GM12878 (cell line): Measurements from ENCODE around the gene SSH3. TPM values are rescaled to one million over a fixed set of nuclear protein-coding genes. Genes with fewer than 3 reads are reported as not detected.

ENCODE experiments used
- CEBPB ChIP-seq, 2 experiments: fragments of 150-350 bp in 1 of 2; IDR thresholded peaks; 2 replicates each; pipeline ENCODE4 v1.6.1; 2012 to 2014; ENCODE audit warnings: low read depth in 2 of 2, low read length in 2 of 2, borderline replicate concordance in 1 of 2, inconsistent platforms in 1 of 2
- CHD2 ChIP-seq: IDR thresholded peaks from 2 replicates; pipeline ENCODE4 v1.6.1; 2011; ENCODE audit warnings: low read depth, low read length, improper control_type of control experiment, borderline replicate concordance
- CHD4 ChIP-seq: fragments of 200-600 bp; sonication (generic); IDR thresholded peaks from 2 replicates; pipeline ENCODE4 v1.6.1; 2016; ENCODE audit warnings: mild to moderate bottlenecking
- CUX1 ChIP-seq: IDR thresholded peaks from 2 replicates; pipeline ENCODE4 v1.6.1; 2012; ENCODE audit warnings: improper control_type of control experiment, low read depth, low read length; ENCODE audit not compliant: insufficient replicate concordance
- DPF2 ChIP-seq: fragments of 450-650 bp; IDR thresholded peaks from 2 replicates; pipeline ENCODE4 v1.6.1; 2017; ENCODE audit warnings: mild to moderate bottlenecking
- HCFC1 ChIP-seq: fragments of 150-350 bp; IDR thresholded peaks from 2 replicates; pipeline ENCODE4 v1.6.1; 2014; ENCODE audit warnings: low read length
- HDGF ChIP-seq: fragments of 450-650 bp; IDR thresholded peaks from 2 replicates; pipeline ENCODE4 v1.6.1; 2016; ENCODE audit warnings: antibody characterized with exemption
- MXI1 ChIP-seq: fragments of 150-350 bp; IDR thresholded peaks from 2 replicates; pipeline ENCODE4 v1.6.1; 2011; ENCODE audit warnings: low read depth, mild to moderate bottlenecking, inconsistent platforms, low read length, improper control_type of control experiment
- NFYB ChIP-seq: IDR thresholded peaks from 2 replicates; pipeline ENCODE4 v1.6.1; 2011; ENCODE audit warnings: low read depth, mild to moderate bottlenecking, low read length, improper control_type of control experiment, moderate library complexity; ENCODE audit not compliant: insufficient read depth
- PML ChIP-seq: IDR thresholded peaks from 2 replicates; pipeline ENCODE4 v1.6.1; 2012; ENCODE audit warnings: low read length, inconsistent platforms
- RUNX3 ChIP-seq: IDR thresholded peaks from 2 replicates; pipeline ENCODE4 v1.6.1; 2012; ENCODE audit warnings: low read length, inconsistent platforms
- TCF3 ChIP-seq: IDR thresholded peaks from 2 replicates; pipeline ENCODE4 v1.6.1; 2012; ENCODE audit warnings: low read depth, mild to moderate bottlenecking, low read length, borderline replicate concordance; ENCODE audit not compliant: insufficient read depth
- ZNF24 ChIP-seq: fragments of 450-650 bp; IDR thresholded peaks from 2 replicates; pipeline ENCODE4 v1.6.1; 2017; ENCODE audit warnings: antibody characterized with exemption, mild to moderate bottlenecking
- ZNF274 ChIP-seq: IDR thresholded peaks from one replicate; pipeline ENCODE4 v1.8.0; 2011; ENCODE audit not compliant: insufficient read length, insufficient read depth
- polyA plus RNA-seq, 11 experiments: library from polyadenylated mRNA; depleted of rRNA in 4 of 11; unstranded in 6 of 11; stranded (reverse) in 5 of 11; fragments of >200 nt; fragmentation: Nextera tagmentation in 4 of 11; fragmentation: Illumina TruSeq in 1 of 11; extraction: Ambion mirVana in 4 of 11; extraction: Trizol in 1 of 11; gene quantifications; 1 replicate in 1 of 11; 2 replicates in 10 of 11; pipeline versions ENCODE4 v1.2.1 to v1.2.3, GENCODE V29; 2011 to 2016; ENCODE audit warnings: inconsistent platforms in 2 of 11, missing spikeins in 2 of 11, low read depth in 1 of 11
- total RNA-seq, 4 experiments: library from RNA; depleted of rRNA in 3 of 4; stranded (reverse); fragments of >200 nt in 3 of 4; fragmentation: Illumina TruSeq in 1 of 4; extraction: Trizol in 1 of 4; gene quantifications; 2 replicates each; pipeline versions ENCODE4 v1.2.1 to v1.2.3, GENCODE V29; 2013 to 2021
- TF ChIP-seq, protein P1 (sequence below): IDR thresholded peaks from 2 replicates; pipeline ENCODE4 v1.6.1; 2012; ENCODE audit warnings: low read depth, low read length, improper control_type of control experiment
- TF ChIP-seq, protein P2 (sequence below): fragments of 450-650 bp; IDR thresholded peaks from 2 replicates; pipeline ENCODE4 v1.6.1; 2016; ENCODE audit warnings: mild to moderate bottlenecking, moderate library complexity, borderline replicate concordance

Gene SSH3
- total and polyA plus RNA-seq, 10 of the 15 experiments (the other 5 are each of a cell fraction or from before 2014, with no cell fraction given): 0.05 to 0.83 (median 0.28) TPM; not detected in 3

DNA sequence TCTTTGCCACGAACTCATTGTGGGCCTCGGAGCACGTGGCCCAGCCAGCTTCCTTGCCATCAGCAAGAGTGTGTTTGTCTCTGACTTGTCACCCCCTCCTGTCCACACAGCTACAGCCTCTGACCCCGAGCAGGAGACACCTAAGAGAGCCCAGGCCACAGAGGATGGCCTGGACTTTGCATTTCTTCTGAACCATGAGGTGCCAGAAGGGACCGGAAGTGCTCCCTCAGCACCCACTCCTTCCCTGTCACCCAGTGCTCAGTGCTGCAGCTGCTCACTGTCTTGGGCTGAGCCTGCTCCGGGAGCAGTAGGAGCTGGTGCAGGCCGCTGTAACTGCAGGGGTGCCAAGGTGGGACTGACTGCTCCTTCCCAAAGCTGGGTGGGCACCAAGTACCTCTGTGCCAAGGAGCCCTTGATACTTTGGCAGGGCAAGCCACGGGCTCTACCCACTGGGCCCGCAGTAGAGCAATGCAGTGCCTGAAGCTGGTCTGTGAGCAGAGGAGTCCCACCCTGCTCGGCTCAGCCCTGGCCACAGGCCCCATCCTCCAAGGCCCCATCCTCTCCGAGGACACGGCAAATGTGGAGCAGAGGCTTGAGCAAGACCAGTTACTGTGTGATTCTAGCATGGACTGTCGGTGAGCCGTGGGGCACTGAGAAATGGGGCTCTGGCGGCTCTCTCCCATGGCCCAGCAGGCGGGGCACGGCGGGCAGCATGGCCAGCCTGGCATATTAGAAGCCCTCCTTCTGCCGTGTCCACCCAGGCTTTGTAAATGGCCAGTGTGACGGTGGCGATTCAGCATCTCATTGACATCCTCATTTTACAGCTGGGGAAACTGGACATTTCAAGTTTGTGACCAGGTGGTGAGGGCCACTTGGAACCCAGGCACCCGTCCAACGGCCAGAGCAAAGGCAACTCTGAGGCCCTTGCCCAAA is 30.7 kb upstream of the SSH3 start (continued):
- TF ChIP-seq TCF3 (no peak), PML (no peak), CHD2 (no peak), HCFC1 (no peak), MXI1 (peak; percentile 29; the same call in 1 of the 2 replicates), HDGF (0 out of 2 replicates have a peak, but pooled peaks have one; percentile 13), CHD4 (no peak), CEBPB (IDR thresholded peaks at IDR 0.05; ENCODE audit: borderline replicate concordance in 1 of 2, low read depth in 2 of 2, low read length in 2 of 2) (no peak), ZNF274 (no peak), NFYB (no peak), CUX1 (no peak), DPF2 (0 out of 2 replicates have a peak, but pooled peaks have one; percentile 13), ZNF24 (no peak), RUNX3 (no peak)
- TF ChIP-seq, protein P1, sequence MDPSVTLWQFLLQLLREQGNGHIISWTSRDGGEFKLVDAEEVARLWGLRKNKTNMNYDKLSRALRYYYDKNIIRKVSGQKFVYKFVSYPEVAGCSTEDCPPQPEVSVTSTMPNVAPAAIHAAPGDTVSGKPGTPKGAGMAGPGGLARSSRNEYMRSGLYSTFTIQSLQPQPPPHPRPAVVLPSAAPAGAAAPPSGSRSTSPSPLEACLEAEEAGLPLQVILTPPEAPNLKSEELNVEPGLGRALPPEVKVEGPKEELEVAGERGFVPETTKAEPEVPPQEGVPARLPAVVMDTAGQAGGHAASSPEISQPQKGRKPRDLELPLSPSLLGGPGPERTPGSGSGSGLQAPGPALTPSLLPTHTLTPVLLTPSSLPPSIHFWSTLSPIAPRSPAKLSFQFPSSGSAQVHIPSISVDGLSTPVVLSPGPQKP: 0 out of 2 replicates have a peak, but pooled peaks have one; percentile 50
- TF ChIP-seq, protein P2, sequence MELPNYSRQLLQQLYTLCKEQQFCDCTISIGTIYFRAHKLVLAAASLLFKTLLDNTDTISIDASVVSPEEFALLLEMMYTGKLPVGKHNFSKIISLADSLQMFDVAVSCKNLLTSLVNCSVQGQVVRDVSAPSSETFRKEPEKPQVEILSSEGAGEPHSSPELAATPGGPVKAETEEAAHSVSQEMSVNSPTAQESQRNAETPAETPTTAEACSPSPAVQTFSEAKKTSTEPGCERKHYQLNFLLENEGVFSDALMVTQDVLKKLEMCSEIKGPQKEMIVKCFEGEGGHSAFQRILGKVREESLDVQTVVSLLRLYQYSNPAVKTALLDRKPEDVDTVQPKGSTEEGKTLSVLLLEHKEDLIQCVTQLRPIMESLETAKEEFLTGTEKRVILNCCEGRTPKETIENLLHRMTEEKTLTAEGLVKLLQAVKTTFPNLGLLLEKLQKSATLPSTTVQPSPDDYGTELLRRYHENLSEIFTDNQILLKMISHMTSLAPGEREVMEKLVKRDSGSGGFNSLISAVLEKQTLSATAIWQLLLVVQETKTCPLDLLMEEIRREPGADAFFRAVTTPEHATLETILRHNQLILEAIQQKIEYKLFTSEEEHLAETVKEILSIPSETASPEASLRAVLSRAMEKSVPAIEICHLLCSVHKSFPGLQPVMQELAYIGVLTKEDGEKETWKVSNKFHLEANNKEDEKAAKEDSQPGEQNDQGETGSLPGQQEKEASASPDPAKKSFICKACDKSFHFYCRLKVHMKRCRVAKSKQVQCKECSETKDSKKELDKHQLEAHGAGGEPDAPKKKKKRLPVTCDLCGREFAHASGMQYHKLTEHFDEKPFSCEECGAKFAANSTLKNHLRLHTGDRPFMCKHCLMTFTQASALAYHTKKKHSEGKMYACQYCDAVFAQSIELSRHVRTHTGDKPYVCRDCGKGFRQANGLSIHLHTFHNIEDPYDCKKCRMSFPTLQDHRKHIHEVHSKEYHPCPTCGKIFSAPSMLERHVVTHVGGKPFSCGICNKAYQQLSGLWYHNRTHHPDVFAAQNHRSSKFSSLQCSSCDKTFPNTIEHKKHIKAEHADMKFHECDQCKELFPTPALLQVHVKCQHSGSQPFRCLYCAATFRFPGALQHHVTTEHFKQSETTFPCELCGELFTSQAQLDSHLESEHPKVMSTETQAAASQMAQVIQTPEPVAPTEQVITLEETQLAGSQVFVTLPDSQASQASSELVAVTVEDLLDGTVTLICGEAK: peak; percentile 30; the same call in 1 of the 2 replicates
